ENCODE data around the gene PLS3.

DNA sequence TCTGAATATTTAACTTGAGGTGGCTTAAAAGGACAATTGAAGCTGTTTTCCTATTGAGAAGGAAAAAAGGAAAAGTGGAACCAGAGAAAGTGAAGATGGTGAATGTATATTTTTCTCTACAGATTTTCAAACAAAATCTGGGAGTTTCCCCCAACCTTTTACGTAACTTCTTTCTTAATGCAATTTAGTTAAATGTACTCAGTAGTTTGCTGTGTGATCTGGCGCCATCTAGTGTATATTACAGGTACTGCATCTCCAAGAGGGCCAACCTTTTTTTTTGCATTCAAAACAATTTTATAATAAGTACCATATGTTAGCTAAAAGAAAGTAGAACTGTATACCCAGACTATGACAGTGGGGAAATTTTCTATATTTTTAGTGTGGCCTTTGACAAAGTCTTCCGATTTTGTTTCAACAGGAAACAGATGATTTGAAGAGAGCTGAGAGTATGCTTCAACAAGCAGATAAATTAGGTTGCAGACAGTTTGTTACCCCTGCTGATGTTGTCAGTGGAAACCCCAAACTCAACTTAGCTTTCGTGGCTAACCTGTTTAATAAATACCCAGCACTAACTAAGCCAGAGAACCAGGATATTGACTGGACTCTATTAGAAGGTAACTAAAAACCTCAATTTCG is 82.0 kb downstream of the PLS3 start:
- TF ChIP-seq, protein P1, sequence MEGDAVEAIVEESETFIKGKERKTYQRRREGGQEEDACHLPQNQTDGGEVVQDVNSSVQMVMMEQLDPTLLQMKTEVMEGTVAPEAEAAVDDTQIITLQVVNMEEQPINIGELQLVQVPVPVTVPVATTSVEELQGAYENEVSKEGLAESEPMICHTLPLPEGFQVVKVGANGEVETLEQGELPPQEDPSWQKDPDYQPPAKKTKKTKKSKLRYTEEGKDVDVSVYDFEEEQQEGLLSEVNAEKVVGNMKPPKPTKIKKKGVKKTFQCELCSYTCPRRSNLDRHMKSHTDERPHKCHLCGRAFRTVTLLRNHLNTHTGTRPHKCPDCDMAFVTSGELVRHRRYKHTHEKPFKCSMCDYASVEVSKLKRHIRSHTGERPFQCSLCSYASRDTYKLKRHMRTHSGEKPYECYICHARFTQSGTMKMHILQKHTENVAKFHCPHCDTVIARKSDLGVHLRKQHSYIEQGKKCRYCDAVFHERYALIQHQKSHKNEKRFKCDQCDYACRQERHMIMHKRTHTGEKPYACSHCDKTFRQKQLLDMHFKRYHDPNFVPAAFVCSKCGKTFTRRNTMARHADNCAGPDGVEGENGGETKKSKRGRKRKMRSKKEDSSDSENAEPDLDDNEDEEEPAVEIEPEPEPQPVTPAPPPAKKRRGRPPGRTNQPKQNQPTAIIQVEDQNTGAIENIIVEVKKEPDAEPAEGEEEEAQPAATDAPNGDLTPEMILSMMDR (CRISPR knock-in tag; IDR thresholded peaks at IDR 0.05), result peak; percentile 60
- TF ChIP-seq ZNF891 (CRISPR knock-in tag; IDR thresholded peaks at IDR 0.05), result no peak
- no peak for TF ChIP-seq ZNF547 (CRISPR knock-in tag; IDR thresholded peaks at IDR 0.05)
- TF ChIP-seq MTA3 (CRISPR knock-in tag; IDR thresholded peaks at IDR 0.05), result no peak
- no peak for TF ChIP-seq ARNT2 (CRISPR knock-in tag; IDR thresholded peaks at IDR 0.05; ENCODE audit: low read depth)
- no peak for TF ChIP-seq NCOA1 (CRISPR knock-in tag; IDR thresholded peaks at IDR 0.05)
- no peak for TF ChIP-seq ZNF501 (CRISPR knock-in tag; IDR thresholded peaks at IDR 0.05)
- TF ChIP-seq, protein P2, sequence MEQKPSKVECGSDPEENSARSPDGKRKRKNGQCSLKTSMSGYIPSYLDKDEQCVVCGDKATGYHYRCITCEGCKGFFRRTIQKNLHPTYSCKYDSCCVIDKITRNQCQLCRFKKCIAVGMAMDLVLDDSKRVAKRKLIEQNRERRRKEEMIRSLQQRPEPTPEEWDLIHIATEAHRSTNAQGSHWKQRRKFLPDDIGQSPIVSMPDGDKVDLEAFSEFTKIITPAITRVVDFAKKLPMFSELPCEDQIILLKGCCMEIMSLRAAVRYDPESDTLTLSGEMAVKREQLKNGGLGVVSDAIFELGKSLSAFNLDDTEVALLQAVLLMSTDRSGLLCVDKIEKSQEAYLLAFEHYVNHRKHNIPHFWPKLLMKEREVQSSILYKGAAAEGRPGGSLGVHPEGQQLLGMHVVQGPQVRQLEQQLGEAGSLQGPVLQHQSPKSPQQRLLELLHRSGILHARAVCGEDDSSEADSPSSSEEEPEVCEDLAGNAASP (CRISPR knock-in tag; IDR thresholded peaks at IDR 0.05; ENCODE audit: borderline replicate concordance), result no peak
